GM19035 (cell line): ENCODE results near the gene PROB1.
"Not testable (repeated sequence)": the region's sequence is repeated elsewhere in the genome, so short reads cannot be mapped to it uniquely, and the experiment has no call there.

Source experiments
- ATAC-seq: cut with Tn5 transposase; IDR thresholded peaks from one replicate; pipeline ENCODE4 v1.9.1; 2021; ENCODE audit not compliant: unreplicated experiment

PROB1 gene

DNA sequence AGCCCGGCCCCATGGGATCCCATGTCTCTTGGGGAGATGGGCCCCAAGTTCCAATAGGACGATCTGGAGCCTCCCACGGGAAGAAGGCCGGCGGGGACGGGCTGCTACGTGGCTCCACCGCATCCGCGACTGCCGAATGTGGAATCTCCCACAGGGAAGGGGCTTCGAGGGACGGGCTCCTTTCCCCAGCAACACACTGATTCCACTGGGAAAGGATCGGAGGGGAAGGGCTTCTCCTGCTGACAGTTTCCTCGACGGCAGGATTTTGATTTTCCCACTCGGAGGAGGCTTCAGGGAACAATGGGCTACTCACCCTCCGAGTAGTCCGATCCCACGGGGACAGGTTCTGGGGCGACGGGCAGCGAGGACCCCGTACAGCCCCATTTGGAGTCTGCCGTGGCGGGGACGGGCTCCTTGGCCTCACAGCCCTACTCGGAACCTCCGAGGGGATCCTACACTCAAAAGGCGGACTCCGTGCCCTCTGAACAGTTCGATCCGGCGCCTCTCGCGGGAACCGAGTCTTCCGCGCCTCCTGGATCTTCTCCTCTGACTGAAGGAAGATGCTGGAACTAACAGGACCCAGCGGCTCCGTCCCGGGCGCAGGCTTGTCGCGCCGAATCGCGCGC, 1.3 kb downstream of the PROB1 start:
- no peak for ATAC-seq

GRCh38 chr5:139392678-139393496, 2.0 kb downstream of the PROB1 start:
- peak; percentile 48 for ATAC-seq

GRCh38 chr5:139392324-139392677, 2.6 kb downstream of the PROB1 start:
- ATAC-seq = peak; percentile 12

- no peak for ATAC-seq
These were observed 3.2 kb downstream of the PROB1 start for GRCh38 chr5:139391570-139392323.

GRCh38 chr5:139390639-139391569, 4.0 kb downstream of the PROB1 start:
- no peak for ATAC-seq

DNA sequence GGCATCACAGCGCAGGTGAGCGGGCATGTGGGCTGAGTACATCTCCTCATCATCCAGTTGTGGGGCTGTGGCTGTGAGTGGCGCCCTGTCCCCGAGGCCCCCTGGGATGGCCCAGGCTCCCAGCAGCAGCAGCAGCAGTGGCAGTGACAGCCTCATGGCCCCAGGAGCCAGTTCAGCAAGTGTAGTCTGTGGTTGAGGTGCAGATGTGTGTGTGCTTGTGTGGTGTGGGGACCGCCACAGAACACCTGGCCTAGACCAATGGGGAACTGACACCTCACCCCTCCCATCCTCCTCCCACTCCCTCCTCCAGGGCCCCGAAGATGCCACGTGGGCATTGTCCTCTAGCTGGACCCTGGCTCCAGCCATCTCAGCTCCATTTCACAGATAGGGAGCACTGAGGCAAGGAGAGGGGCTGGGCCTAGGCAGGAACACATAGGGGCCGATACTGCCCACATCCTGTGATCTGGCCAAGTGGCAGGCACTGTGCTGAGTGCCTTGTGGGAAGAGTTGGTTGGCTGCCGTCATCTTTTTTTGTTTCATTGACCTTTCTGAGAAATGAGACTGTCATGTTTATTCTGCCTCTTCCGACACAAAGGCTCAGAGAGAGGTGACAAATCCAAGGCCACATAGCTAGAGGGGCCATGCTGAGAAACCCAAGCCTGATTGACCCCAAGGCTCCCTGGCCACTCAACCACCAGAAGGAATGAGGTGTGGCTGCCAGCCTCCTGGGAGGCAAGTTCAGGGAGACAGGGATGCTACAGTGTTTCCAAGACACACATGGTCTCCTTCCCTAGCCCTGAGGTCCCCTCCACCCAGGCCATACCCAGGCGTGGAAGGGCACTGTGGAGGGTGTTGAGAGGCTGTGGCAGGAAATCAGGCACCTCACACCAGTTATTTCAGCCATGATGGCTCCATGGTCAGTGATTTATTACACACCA, 4.9 kb downstream of the PROB1 start, which contains the start of gene MZB1:
Gene MZB1, minus strand, starts transcription at position 213 of the 938 bp plus-strand sequence. Its CDS starts 57 bp downstream, at position 156.
- ATAC-seq = peak; percentile 40

DNA sequence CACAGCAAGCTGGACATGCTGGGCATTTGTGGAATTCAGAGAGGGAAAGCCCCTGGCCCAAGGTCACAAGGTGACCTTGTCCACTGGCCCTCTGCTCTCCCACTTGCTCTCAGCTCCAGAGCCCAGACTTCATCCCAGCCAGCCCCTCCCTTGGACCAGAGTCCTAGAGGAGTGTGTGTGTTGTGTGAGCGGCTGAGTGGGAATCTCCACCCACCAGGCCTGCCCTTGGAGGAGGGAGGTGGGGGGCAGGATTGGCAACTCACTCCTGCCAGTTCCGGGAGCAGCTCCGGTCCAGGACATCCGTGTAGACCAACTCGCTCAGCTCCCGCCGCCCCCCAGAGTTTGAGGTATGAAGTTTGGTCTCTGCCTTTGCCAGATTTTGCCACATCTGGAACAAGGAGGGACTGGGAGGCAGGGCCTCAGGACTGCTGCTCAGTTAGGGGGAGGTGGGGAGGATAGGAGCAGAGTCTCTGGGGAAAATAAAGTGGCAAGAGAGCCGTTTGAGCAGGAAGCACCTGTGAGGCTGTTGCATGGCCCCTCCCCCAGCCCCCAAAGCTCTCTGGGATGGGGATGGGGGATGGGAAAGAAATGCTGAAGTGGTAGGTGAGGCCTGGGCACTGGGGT, 6.6 kb downstream of the PROB1 start:
- no peak for ATAC-seq

GRCh38 chr5:139387611-139388197, 7.2 kb downstream of the PROB1 start:
- no peak for ATAC-seq

GRCh38 chr5:139386956-139387355, 7.9 kb downstream of the PROB1 start:
- not testable (repeated sequence) for ATAC-seq

DNA sequence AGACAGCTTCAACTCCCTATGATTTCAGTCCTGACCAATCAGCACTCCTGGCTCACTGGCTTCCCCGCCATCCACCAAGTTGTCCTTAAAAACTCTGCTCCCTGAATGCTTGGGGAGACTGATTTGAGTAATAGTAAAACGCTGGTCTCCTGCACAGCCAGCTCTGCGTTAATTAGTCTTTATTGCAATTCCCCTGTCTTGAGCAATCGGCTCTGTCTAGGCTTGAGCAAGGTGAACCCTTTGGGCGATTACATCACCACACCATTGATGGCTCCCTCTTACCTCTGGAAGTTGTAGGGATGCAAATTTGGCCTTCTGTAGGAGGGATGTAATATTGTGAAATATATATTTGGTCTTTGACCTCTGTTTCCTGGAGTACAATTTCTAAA, 8.9 kb downstream of the PROB1 start:
- no peak for ATAC-seq

- no peak for ATAC-seq
These were observed 9.5 kb downstream of the PROB1 start for GRCh38 chr5:139385061-139386049.

GRCh38 chr5:139384591-139385051, 10.3 kb downstream of the PROB1 start:
- no peak for ATAC-seq

DNA sequence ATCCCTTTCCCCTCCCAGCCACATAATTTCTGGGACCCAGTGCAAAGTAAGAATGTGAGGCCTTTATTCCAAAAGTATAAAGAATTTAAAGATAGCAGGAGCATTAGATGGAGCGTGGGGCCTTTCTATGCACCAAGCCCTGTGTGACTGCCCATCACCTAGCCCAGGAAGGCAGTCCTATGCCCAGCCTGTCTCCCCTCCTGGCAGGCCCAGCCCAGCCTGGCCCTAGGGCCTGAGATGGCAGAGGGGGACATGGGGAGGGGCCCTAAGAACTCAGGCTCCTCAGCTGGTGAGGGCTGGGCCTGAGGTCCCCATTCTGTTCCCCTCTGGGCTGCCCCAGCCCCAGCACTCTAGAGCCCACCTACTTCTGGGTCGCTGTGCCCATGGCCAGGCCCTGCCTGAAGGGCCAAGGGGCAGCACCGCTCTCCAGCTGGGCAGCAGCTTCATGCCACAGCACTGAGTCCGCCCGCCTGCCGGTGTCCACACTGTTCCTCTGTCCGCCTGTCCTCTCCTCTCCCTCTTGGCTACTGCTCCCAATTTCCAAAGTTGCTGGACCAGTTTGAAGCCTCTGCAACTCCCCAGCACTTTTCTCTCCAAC, 10.8 kb downstream of the PROB1 start:
- no peak for ATAC-seq

DNA sequence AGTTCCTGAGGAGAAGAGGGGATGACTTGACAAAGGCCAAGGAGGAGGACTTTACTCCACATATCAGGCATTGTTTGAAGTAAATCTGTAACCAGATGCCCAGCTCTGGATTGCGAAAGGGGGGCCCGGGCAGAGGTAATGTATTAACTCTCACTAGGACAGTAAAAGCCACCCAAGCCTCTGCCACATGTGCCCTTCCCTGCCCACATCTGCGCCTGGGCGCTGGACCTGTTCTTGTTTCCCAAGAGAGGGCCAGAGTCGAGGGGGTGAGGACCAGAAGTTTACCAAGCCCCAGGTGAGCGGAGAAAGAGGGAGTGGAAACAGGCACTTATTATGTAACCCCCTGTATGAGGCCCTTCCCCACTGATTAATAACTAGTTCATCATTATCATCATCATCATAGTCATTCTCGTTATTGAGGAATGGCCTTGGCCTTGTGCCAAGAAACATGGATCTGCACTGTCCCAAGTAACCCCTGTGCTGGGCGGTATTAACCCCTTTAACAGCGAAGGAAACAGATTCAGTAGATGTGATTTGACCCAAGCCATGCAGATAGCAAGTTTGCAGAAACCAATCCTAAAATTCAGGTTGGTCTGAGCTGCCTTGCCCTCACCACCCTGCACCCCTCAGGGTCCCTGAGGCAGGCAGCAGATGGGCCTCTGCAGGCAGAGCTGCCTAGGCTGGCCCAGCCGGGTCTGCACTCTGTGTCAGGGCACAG, 11.5 kb downstream of the PROB1 start, which contains the start of gene SLC23A1:
Gene SLC23A1, minus strand, starts transcription at position 23 of the 718 bp plus-strand sequence. CDS start 44 bp downstream, outside the sequence.
- ATAC-seq = no peak

- no peak for ATAC-seq
These were observed 12.1 kb downstream of the PROB1 start for GRCh38 chr5:139382807-139383206.
